DMS53 treated with DMSO at 0.1 percent for 48 hours (cell line): ENCODE data around the gene PLA2G7.
"Not testable (repeated sequence)": the region's sequence is repeated elsewhere in the genome, so short reads cannot be mapped to it uniquely, and the experiment has no call there.

ENCODE experiments used
- DNase-seq: peaks from one replicate; lab custom pipeline; 2025; ENCODE audit not compliant: unreplicated experiment; lab: John Stamatoyannopoulos, UW

The PLA2G7 gene

DNA sequence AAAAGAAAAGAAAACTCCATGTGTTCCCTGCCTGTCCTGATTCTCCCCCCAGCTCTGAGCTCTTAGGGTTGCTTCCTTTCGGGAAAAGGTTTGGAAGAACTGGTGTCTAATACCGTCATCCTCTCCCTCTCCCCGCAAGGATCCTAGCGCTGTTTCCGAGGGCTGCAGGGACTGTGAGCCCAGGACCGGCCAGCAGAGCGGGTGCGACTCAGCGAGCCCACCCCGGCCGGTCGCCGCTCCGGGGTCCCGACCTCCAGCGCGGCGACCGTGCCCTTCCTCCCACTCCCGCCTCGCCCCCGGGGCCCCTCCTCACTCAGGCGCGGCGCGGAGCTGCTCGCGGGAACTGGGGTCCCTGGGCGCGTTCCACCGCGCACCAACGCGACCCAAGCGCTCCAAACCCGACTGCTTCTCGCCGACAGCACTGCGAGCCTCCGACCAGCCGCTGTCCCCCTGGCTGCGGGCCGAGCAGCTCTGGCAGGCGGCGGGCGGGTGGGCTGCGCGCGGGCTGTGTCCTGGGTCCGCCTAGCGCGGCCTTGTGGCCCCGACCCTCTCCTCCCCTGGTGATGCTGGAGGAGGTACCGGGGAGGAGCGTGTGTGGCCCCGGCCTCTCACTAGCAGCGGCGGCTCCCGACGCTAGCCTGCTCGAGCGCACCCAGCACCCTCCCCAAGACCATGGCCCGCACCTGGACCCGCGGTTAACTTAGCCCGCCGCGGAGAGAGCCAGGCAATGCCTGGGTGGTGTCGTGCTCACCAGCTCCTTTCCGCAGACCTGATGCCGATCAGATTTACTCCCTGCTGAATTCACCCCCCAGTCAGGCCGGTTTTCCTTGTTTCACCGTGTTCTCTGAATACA, at the start of gene PLA2G7:
Gene PLA2G7, minus strand, starts transcription at position 509 of the 853 bp plus-strand sequence. CDS start 12,484 bp downstream, outside the sequence.
- DNase-seq: peak; percentile 32

- DNase-seq: no peak
These were observed 49.4 kb upstream of the PLA2G7 start for GRCh38 chr6:46784535-46784934.

DNA sequence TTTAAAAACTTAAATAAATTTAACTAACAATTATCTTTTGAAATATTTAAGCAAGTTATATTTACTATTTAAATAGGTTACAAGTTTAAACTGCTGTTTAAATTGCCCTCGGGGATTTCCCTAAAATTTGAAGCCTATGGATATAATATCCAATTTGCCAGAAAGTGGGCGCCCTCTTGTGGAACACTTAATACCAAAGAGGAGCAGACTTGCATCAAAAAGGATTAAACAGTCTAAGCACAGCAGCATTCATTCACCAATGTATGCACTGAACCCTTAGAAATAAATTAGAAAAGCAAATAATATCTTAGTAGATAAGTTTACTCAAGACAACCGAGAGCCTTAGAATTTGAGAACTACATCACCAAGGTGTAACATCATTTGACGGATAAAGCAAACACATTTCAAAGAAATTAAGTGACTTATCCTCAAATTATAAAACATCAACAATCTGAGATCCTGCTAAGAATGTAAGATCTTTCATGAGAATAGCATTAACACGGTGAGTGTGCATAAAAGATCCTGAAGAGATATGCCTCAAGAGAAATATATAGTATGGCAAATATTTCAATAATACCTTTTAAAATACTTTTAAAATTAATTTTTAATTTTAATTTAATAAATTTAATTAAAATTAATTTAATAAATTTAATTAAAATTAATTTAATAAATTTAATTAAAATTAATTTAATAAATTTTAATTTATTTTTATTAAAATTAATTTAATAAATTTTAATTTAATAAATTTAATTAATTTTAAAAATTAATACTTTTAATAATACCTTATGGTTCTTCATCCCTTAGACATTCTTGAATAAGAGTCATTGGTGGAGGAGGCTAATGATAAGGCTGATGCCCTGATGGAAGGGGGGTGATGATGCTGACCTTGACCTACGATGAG, 46.6 kb upstream of the PLA2G7 start:
- peak; percentile 69 for DNase-seq

GRCh38 chr6:46777476-46778346, 42.5 kb upstream of the PLA2G7 start:
- DNase-seq: no peak

- no peak for DNase-seq
These were observed 41.0 kb upstream of the PLA2G7 start for GRCh38 chr6:46776070-46776712.

- DNase-seq: not testable (repeated sequence)
These were observed 39.6 kb upstream of the PLA2G7 start for GRCh38 chr6:46774736-46775135.

DNA sequence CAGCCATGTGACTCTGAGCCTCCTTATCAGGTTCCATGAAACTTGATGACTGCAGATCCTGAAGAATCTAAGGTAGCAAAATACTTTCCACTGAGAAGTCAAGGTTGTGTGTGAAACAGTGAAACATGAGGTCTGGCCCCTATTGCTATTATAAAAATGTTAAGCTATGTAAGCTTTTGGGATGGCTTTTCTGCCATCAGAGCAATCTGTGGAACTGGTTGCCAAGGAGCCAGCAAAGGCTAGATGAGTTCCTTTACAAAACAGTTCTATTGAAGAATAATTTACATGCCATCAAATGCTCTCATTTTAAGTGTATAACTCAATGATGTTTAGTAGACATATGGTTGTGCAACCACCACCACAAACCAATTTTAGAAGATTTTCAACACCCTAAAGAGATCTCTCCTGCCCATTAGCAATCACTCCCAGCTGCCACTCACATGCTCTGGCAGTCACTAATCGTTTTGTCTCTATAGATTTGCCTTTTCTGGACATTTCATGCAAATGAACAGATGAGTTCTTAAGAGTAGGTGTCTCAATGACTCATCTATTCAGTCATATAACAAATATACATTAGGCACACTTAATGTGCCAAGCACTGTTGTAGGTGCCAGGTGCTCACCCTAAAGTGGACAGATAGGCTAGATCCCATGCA, 38.2 kb upstream of the PLA2G7 start:
- DNase-seq: peak; percentile 75

- DNase-seq: no peak
These were observed 37.6 kb upstream of the PLA2G7 start for GRCh38 chr6:46772762-46773161.

DNA sequence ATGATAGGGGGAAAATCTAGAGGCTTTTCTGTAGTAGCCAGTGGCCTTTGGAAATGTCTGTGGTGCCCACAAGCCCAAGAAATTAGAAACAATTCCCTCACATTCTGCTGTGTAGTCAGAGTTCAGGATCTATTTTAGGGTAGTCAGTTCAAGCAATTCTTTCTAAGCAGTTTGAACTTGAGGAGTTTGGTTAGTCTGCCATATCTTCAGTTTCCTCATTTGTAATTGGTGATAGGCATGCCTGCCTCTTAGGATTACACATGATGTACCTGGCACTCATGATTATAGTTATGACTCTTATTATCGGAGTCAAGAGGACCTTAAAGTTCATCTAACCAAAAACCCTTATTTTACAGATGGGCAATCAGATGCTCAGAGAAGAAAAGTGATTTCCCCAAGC, 36.8 kb upstream of the PLA2G7 start:
- DNase-seq: no peak

GRCh38 chr6:46764961-46765360, 29.8 kb upstream of the PLA2G7 start:
- no peak for DNase-seq

DNA sequence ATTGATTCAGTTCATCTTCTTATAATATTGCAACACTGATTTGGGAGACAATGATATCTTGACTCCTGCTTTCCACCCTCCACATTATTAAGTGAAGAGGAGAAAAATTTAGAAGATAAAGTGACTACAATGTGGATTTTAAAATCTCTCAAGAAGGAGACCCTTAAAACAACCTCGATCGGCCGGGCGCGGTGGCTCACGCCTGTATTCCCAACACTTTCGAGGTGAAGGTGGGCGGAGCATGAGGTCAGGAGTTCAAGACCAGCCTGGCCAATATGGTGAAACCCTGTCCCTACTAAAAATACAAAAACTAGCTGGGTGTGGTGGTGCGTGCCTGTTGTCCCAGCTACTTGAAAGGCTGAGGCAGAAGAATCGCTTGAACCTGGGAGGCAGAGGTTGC, 29.1 kb upstream of the PLA2G7 start:
- not testable (repeated sequence) for DNase-seq

- DNase-seq: no peak
These were observed 28.3 kb upstream of the PLA2G7 start for GRCh38 chr6:46763466-46763865.

DNA sequence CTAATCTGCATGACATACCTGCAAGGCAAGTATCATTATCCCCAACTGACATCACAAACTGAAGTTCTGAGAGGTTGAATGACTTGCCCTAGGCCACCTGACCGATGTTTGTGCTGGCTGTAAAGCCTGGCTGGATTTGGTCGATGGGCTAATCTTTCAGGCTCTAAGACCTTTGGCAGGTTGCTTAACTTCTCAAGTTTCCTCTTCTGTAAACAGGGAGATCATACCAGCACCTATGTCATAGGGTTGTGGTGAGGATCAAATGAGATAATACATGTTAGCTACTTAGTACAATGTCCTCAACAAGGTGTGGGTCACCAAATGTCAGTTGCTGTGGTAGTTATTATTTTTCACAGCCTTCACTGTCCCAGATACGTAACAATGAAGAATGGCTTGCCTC, 25.8 kb upstream of the PLA2G7 start:
- DNase-seq: peak; percentile 10

GRCh38 chr6:46758960-46759753, 24.0 kb upstream of the PLA2G7 start:
- no peak for DNase-seq

DNA sequence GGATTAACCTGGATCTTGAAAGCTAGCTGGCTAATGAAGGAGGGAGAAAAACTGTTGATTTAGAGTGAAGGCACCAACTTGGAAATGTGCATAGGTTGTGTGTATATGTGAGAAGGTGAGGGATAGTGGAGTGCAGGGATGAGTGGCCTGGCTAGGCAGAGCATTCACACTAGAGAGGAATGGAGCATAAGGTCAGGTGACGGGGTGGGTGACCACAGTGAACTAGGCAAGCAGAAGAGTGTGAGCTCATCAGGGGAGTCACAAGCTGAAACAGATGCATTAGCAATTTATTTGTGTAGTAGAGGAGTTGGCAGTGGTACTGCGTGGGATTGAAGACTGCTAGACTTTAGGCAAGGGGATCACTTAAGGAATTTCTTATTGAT, 22.0 kb upstream of the PLA2G7 start:
- DNase-seq: no peak

- no peak for DNase-seq
These were observed 21.5 kb upstream of the PLA2G7 start for GRCh38 chr6:46756469-46757213.

GRCh38 chr6:46755865-46756264, 20.7 kb upstream of the PLA2G7 start:
- no peak for DNase-seq

DNA sequence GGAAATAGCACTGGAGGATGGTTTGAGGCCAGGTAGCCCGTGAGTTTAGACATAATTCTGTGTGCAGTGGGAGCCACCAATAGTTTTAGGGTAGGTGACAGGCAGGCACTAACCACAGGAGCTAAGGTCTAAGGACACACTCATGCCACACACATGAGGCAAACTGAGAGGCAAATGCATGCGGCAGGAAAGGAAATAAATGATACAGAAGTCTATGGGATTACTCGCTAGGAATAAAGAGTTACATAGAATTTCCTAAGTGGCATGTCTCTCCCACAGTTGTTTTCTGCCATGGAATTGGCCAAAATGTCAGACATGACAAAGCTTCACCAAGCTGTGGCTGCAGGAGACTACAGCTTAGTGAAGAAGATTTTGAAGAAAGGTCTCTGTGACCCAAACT, 16.5 kb upstream of the PLA2G7 start:
- no peak for DNase-seq
